Stimulated activated CD8-positive, alpha-beta memory T cell treated with anti-CD3 and anti-CD28 coated beads, Interleukin-4, amount 100 ng/mL, for 1 hour (primary cell): ENCODE measurements around the gene EIF2D.
"Not testable (repeated sequence)": the region's sequence is repeated elsewhere in the genome, so short reads cannot be mapped to it uniquely, and the experiment has no call there.

Experiments
- DNase-seq, 2 donors: peaks; one replicate each; pipeline ENCODE4 v3.0.0-alpha.2; 2020; ENCODE audit warnings: low read depth in 2 of 2, low spot score in 1 of 2

EIF2D gene

DNA sequence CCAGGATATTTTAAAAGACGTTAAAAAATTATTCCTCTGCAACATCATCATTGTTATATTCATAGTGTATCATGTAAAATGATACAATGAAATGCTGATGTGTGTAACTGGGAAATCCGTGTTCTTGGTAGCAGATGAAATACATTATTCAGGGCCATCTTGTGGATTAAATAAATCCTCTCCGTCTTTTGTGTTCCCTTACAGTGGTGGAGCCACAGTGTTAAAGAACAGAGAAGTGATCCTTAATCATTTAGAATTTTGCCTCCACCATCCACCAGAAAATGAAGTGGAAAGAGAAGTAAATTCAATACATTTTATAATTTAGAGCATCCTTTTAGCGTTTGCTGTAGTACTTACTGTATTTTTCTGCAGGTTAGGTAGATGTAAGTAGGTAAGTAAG, 24.4 kb upstream of the EIF2D start:
- DNase-seq, result no peak

DNA sequence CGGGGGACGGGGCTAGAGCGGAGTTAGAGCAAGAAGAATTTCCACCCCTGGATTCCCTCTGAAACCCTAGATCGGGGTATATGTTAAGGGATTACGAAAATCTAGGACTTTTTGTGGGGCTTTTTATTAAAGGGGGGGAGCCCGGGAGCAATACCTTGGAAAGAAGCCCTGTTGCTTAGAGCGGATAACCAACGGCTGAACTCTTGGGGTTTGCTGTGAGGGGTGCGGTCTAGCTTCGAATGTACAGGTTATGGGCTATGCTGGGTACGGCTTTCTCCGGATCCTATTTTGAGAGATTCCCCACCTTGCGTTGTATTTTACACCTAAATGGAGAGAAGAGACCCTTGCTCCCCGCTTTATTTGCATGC, 23.7 kb upstream of the EIF2D start:
- no peak for DNase-seq

- DNase-seq, result peak; percentile 71 to 75
Observed at GRCh38 chr1:206635080-206635977, 23.1 kb upstream of the EIF2D start, which contains the start of gene DYRK3. DYRK3 (plus strand) TSS chr1:206635536; CDS start chr1:206635704, 168 bp downstream.

DNA sequence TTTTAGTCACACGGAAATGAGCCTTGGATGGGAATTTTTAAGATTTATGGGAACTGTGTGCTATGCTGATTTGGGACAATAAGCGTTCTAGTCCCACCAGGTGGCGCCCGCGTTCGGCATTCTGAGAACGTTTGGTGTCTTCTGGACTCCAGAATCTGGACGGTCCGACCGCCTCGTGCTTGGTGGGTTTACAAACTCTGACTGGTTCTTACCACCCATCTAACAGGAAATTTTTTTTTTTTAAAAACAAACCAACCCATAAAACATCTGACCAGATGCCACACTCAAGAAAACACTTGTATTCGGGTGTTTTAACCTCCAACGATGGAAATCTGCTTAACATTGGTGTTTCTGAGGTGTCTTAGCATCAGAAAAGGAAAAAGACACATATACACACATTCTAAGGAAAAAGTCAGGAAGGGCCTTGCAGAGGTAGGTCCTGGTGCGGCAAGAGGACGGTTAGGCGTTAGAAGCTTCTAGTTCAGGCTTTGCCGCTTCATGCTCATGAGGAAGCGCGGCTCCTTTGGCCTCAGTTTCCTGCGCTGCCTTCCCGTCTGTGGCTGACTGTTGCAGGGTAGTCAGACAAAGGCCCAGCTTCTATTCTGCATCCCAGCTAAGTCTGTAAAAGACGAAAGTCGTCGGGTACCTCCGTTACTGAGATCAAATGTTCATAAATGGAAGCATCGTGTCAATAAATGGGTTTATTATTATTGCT, 22.3 kb upstream of the EIF2D start:
- peak; percentile 39 to 56 for DNase-seq

DNA sequence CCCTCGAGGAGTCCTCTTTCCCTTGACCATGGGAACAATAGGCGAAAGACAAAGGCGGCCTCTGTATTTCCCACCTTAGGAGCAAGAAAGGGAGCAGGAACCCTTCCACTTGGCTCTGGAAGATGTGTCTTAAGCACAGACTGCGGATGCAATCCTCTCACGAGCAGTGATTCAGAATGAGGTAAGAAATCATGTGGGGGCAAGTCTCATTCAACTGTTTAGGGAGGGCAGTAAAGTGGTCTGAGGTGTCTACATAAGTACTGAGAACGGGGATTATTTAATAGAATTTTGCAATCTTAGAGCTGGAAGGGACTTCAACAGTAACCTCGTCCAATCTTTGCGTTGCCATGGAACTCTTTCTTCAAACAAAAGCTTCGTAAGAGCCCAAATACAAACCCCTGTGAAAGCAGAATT, 21.4 kb upstream of the EIF2D start:
- no peak for DNase-seq

GRCh38 chr1:206631085-206631509, 18.8 kb upstream of the EIF2D start:
- DNase-seq, result no peak

DNA sequence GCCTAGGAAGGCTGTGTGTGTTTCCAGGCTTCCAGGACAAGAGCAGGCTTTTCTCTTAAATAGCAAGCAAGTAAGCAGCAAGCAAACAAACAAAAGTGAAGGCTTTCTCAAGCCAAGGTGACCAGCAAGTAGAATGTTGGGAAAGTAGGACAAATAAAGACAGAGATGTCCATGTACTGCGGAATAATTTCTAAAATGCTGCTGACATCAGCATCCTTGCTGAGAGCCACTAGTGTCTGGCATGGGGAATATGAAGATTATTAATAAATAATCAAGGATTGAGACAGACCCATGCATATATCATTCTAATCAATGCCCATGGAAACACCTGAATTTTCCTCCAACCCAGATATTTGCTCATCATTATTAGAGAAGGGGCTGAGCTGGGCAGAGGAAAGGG, 16.7 kb upstream of the EIF2D start:
- no peak for DNase-seq

DNA sequence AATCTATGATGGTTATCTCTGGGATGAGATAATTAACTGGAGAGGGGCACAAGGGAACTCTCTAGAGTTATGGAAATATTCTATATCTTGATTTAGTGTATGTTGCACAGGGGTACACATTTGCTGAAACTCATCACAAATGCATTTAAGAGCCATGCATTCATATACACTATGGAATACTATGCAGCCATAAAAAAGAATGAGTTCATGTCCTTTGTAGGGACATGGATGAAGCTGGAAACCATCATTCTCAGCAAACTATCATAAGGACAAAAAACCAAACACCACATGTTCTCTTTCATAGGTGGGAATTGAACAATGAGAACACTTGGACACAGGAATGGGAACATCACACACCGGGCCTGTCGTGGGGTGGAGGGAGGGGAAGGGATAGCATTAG, 14.1 kb upstream of the EIF2D start:
- not testable (repeated sequence) for DNase-seq

DNA sequence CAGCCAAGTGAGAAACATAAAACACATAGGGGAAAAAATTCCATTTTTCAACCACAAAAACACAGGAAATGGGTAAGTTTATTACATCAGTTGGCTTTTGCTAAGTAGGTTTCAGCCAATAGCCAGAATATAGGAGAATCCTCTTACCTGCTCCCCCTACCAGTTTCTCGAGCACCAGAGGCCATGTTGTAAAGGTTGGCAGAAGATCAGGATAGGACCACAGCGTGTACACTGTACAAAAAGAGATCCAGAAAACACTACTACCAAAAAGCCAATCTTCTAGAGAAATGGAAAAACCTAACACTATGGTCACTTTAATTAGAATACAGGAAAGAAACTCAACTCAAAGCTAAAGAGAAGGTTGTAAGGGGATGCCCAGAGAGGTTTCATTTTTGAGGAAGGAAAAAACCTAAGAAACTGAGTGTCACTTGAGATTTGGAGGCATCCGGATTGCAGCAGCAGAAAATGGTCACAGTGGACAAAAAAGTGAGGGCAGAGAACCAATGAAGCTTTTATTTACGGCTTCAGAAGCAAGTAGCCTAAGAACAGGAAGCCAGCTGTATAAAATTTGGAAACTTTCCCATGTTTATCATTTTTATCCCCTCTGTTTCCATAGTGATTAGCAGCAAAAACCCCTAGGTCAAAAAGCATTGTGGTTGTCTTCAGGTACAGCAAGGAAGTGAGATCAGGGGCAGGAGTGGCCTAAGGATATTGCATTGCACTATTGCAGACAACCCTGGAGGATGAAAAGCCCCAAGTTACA, 2.9 kb downstream of the EIF2D start:
- no peak for DNase-seq

- peak in 1 of 2 donors; percentile 28 for DNase-seq
Observed at GRCh38 chr1:206608108-206608698, 4.1 kb downstream of the EIF2D start.

DNA sequence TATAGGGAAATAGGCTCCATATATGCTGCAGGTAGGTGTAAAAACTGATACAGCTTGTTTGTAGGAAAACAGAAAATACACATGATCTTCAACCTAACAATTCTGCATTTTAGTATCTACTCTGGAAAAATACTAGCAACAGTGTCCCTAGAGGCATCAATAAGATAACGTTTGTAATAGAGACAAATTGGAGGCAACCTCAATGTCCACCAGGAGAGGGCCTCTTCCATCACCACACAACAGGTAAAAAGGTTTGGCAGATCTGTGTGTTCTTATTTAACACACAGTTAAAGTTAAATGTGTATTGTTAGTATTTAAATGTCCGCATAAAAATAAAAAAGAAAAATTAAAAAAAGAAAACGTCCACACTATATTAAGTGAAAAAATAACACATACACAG, 5.4 kb downstream of the EIF2D start:
- DNase-seq, result no peak

GRCh38 chr1:206604861-206605260, 7.4 kb downstream of the EIF2D start:
- DNase-seq, result no peak

DNA sequence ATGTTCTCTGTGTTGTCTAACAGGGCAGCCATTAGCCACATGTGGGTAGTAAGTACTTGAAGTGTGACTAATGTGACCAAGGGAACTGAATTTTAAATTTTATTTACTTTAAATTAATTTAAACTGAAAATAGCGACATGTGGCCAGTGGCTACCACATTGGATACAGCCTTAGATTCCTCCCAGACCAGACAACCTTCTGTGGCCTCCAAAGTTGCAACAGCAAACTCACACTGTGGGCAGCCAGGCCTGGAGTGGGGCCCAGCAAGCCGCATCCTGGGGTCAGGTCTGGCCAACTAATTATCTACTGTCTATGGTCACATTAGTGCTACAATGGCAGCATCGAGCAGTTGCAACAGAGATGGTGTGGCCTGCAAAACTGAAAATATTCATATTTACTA, 11.7 kb downstream of the EIF2D start:
- DNase-seq, result no peak

- no peak for DNase-seq
Observed at GRCh38 chr1:206596319-206596666, 16.0 kb downstream of the EIF2D start.

- no peak for DNase-seq
Observed at GRCh38 chr1:206595581-206596318, 16.5 kb downstream of the EIF2D start.

DNA sequence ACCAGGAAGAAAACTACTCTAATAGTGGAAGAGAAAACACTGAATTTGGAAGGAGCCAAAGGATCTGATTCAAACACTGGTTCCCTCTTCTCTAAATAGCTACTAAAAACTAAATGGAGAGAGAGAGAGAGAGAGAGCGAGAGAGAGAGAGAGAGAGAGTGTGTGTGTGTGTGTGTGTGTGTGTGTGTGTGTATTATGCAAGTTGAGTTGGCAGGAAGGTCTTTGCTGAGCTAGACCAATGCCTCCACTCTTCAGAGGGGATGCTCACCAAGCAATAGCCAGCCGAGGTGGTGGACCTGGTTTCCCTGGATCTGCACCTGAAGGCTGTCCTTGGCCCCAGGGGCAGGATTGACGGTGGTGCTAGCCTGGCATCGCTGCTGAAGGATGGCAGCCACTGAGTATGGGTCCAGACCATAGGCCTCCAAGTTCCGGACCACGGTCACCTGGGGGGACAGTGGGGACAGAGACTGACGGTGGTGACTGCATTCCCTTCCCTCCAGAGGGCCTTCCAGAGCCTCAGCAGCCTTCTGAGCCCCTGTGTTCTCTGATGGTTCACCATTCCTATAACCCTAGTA, 18.8 kb downstream of the EIF2D start:
- no peak for DNase-seq

DNA sequence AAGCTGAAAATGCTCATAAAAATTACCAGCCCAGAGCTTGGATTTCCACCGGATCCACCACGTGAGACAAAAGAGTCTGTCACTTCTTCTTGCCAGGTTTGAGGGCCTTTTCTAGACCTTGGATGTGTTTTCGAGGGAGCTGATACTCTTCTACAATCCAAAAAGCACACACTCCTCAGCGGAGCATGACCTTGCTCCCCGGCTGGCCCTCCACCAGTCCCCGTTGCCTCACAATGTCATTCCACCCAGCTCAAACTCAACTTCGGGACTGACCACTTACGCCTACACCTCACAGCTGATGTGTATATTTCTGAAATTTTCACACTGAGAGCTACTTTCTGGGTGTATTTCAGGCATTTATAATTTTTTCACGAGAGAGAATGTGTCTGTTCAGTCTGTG, 20.6 kb downstream of the EIF2D start:
- DNase-seq, result no peak

- no peak for DNase-seq
Observed at GRCh38 chr1:206591226-206591625, 21.0 kb downstream of the EIF2D start.

GRCh38 chr1:206590025-206590758, 22.1 kb downstream of the EIF2D start:
- DNase-seq, result no peak

DNA sequence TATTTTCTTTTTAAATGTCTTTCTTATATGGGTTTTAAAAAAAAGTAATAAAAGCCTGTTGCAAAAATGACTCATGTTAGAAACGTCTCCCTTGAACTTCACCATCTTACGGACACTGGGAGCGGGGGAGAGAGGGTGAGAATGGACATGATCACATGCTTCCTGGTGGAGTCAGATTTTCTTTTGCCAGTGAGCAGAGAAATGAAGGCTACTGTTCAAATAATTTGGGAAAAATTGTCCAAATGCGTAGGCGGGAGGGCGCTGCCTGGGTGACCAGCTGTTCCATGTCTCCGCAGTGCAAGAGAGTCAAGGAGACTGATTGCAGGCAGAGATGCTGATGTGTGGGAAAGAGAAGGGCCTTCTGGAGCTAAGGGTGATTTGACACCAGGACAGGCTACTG, 23.1 kb downstream of the EIF2D start:
- DNase-seq, result no peak
